SK-N-SH treated with all-trans-retinoic acid at 6 μM for 48 hours (cell line): ENCODE measurements around the gene ZGRF1.

Source experiments
- GLIS3 ChIP-seq: fragments of 250-450 bp; sonication (Bioruptor Pico); IDR thresholded peaks from 2 replicates; pipeline ENCODE4 v1.5.0; 2020; ENCODE audit warnings: mild to moderate bottlenecking, moderate library complexity
- RARB ChIP-seq: fragments of 250-450 bp; sonication (Bioruptor Pico); IDR thresholded peaks from 2 replicates; pipeline ENCODE4 v1.8.0; 2021; ENCODE audit warnings: mild to moderate bottlenecking, moderate library complexity
- TF ChIP-seq, protein P1 (sequence below): fragments of 250-450 bp; sonication (Bioruptor Pico); IDR thresholded peaks from 2 replicates; pipeline ENCODE4 v1.8.0; 2020; ENCODE audit warnings: mild to moderate bottlenecking, moderate library complexity, borderline replicate concordance

DNA sequence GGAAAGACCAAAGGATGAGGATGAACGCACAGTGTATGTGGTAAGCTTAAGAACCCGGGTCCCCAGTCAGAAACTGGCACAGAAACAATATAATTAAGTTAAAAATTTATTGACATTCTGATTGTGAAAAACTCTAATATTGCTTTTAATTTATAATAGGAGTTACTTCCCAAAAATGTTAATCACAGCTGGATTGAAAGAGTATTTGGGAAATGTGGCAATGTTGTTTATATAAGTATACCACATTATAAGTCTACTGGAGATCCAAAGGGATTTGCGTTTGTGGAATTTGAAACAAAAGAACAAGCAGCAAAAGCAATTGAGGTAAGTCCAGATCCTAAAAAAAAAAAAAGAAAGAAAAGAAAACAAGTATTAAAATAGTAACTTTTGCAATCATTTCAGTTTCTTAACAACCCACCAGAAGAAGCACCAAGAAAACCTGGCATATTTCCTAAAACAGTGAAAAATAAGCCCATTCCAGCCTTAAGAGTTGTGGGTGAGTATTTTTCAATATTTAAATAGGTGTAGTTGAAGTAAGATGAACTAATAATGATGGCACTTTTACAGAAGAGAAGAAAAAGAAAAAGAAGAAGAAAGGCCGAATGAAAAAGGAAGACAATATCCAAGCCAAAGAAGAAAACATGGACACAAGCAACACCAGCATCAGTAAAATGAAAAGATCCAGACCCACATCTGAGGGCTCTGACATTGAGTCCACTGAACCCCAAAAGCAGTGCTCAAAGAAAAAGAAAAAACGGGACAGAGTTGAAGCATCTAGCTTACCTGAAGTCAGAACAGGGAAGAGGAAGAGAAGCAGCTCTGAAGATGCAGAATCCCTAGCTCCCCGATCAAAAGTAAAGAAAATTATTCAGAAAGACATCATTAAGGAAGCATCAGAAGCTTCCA, 10.2 kb upstream of the ZGRF1 start:
- TF ChIP-seq, protein P1, sequence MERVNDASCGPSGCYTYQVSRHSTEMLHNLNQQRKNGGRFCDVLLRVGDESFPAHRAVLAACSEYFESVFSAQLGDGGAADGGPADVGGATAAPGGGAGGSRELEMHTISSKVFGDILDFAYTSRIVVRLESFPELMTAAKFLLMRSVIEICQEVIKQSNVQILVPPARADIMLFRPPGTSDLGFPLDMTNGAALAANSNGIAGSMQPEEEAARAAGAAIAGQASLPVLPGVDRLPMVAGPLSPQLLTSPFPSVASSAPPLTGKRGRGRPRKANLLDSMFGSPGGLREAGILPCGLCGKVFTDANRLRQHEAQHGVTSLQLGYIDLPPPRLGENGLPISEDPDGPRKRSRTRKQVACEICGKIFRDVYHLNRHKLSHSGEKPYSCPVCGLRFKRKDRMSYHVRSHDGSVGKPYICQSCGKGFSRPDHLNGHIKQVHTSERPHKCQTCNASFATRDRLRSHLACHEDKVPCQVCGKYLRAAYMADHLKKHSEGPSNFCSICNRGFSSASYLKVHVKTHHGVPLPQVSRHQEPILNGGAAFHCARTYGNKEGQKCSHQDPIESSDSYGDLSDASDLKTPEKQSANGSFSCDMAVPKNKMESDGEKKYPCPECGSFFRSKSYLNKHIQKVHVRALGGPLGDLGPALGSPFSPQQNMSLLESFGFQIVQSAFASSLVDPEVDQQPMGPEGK (CRISPR knock-in tag), result no peak
- TF ChIP-seq GLIS3 (CRISPR knock-in tag), result no peak
- no peak for TF ChIP-seq RARB (CRISPR knock-in tag)
